Stimulated activated CD8-positive, alpha-beta memory T cell treated with anti-CD3 and anti-CD28 coated beads, Interleukin-2, amount 100 ng/mL, for 48 hours (primary cell): Measurements from ENCODE around the gene MYOG.

Source experiments
- DNase-seq, 2 donors: peaks; one replicate each; pipeline ENCODE4 v3.0.0-alpha.2; 2020; ENCODE audit warnings: low read depth in 2 of 2

The MYOG gene

DNA sequence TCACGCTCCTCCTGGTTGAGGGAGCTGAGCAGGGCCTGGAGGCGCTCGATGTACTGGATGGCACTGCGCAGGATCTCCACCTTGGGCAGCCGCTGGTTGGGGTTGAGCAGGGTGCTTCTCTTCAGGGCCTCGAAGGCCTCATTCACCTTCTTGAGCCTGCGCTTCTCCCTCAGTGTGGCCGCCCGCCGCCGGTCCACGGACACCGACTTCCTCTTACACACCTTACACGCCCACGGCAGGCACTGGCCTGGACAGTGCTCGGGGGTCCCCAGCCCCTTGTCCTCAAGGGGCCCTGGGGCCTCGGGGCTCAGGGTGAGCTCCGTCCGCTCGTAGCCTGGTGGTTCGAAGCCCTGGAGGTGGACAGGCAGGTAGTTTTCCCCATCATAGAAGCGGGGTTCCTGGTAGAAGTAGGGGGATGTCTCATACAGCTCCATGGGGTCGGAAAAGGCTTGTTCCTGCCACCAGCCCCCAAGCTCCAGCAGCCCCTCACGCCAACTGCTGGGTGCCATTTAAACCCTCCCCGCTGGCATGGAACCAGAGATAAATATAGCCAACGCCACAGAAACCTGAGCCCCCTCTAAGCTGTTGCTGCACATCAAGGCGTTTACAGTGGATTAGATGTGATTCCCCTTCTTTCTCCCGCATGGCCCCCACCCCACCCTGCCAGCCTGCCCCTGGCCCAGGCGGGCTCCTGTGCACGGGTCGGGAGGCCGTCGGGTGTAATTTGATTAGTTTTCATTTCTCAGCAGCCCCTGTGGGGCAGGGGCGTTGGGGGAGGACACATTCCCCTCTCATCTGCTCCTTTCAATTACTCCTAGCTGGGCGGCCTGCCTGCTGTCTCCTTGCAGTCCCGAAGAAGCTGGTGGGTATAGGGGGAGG, at the start of gene MYOG:
Gene MYOG, minus strand, starts transcription at position 485 of the 879 bp plus-strand sequence. Its CDS starts 51 bp downstream, at position 434.
- DNase-seq: no peak

GRCh38 chr1:203133970-203134725, 48.3 kb upstream of the MYOG start:
- DNase-seq: no peak

- DNase-seq: no peak
These were observed 45.9 kb upstream of the MYOG start for GRCh38 chr1:203131548-203132200.

DNA sequence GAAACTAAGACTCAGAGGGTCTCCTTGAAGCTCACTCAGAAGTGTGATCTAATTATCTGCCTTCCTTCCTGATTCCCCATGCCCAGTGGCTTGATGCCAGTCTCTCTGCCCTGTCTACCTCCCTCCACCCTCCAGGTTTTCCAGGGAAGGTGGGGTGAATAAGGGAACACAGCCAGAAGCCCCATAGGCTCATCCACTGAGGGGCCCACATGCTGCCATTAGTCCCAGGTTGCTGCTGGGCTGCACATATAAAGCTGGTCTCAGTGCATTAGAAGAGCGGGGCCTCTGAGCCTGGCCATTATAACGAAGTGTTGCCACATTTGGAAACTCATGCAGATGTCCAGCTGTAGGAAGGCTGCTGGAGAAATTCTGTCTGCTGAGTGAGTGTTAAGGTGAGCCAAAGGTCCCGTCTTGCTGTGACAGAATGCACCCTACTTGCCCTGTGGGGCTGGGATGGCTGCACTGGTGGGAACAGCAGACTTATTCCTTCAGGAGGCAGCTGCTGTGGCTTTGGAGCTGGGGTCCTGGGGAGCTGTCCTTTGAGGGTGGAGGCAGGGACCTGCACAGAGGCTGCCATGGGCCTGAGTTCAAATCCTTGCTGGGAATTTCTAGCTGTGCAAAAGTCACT, 44.7 kb upstream of the MYOG start:
- no peak for DNase-seq

- DNase-seq: no peak
These were observed 43.9 kb upstream of the MYOG start for GRCh38 chr1:203129501-203130231.

DNA sequence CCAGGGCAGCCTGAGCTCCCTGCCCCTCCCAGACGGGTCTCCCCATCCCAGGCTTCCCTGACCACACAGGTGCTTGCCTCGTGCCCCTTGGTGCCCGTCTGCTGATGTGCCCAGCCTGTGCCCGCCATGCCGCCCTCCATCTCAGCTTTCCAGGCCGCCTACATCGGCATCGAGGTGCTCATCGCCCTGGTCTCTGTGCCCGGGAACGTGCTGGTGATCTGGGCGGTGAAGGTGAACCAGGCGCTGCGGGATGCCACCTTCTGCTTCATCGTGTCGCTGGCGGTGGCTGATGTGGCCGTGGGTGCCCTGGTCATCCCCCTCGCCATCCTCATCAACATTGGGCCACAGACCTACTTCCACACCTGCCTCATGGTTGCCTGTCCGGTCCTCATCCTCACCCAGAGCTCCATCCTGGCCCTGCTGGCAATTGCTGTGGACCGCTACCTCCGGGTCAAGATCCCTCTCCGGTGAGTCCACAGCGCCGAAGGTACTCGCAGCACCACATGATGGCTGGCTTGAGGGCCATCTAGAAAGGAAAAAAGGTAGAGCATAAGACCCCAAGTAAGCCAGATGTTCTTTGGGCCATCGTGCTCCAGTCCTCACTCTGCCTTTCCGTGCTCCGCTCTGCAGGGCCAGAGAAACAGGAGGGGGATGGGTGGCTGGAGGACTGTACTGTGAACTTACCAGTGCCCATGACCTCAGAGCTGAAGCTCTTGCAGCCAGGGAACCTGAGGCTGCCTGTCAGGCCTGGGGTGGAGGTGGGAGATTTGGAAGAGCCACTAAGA, 43.1 kb upstream of the MYOG start:
- DNase-seq: no peak

DNA sequence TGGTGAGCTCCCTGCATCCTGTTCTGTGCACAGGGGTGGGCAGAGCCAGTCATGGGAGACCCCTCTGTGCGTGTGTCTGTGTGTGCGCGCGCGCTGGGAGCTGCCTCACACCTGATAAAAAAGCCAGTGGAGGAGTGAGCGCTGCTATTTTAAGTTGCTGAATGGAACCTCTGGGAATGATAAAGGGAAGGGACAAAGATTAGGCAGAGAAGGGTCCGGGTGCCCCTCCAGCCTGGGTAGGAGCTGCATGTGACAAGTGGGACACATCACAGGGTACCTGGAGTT, 42.6 kb upstream of the MYOG start:
- DNase-seq: no peak

DNA sequence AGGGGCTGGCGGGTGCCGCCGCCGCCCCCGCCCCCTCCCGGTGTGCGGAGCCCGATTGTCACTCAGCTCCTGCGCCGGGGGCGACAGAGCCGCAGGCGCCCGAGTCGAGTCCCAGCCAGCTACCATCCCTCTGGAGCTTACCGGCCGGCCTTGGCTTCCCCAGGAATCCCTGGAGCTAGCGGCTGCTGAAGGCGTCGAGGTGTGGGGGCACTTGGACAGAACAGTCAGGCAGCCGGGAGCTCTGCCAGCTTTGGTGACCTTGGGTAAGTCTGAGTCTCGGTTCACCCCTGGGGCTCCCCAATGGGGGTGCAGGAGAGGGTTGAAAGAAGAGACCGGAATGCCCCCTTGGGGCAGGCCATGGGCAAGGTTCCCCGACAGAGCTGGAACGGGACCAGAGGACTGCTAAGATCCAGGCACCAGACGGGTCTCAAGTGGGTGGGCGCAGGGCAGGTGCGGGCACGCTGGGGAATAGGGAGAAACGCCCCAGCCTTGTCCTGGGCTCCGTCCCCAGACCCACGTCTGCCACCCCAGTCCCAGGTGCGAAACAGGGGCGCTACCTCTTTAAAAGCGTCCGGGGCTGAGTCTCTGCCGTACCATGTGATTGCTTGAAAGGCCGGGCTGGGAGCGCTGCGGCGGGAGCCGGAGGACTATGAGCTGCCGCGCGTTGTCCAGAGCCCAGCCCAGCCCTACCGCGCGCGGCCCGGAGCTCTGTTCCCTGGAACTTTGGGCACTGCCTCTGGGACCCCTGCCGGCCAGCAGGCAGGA, 42.0 kb upstream of the MYOG start, which contains the start of gene ADORA1:
Gene ADORA1, plus strand, starts transcription at position 61 of the 765 bp plus-strand sequence. CDS start 1,116 bp downstream, outside the sequence.
- no peak for DNase-seq

- DNase-seq: no peak
These were observed 41.3 kb upstream of the MYOG start for GRCh38 chr1:203126866-203127665.

GRCh38 chr1:203126151-203126865, 40.5 kb upstream of the MYOG start:
- no peak for DNase-seq

GRCh38 chr1:203124546-203125317, 38.9 kb upstream of the MYOG start:
- no peak for DNase-seq

DNA sequence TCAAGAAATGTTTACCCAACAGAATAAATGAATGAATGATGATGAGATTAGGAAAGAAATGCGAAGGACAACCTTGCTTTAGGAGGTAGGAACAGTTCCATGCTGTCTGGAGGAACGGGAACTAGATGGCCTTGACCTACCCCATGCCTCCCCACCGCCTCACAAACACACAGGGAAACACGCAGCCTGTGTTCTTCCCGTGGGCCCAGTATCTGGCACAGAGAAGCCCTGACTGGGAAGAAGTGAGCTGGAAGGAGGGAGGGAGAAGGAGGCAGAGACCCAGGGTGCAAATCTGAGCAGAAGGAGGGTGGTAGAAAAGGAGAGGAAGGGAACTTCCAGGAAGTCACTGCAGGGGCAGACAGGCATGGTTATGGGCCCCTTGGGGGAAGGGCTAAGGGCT, 38.2 kb upstream of the MYOG start:
- DNase-seq: no peak

GRCh38 chr1:203122159-203122558, 36.3 kb upstream of the MYOG start:
- DNase-seq: no peak

GRCh38 chr1:203121186-203122015, 35.6 kb upstream of the MYOG start:
- DNase-seq: no peak

GRCh38 chr1:203120325-203121153, 34.7 kb upstream of the MYOG start:
- DNase-seq: no peak
